ENCODE results near the gene ATP8A1.

DNA sequence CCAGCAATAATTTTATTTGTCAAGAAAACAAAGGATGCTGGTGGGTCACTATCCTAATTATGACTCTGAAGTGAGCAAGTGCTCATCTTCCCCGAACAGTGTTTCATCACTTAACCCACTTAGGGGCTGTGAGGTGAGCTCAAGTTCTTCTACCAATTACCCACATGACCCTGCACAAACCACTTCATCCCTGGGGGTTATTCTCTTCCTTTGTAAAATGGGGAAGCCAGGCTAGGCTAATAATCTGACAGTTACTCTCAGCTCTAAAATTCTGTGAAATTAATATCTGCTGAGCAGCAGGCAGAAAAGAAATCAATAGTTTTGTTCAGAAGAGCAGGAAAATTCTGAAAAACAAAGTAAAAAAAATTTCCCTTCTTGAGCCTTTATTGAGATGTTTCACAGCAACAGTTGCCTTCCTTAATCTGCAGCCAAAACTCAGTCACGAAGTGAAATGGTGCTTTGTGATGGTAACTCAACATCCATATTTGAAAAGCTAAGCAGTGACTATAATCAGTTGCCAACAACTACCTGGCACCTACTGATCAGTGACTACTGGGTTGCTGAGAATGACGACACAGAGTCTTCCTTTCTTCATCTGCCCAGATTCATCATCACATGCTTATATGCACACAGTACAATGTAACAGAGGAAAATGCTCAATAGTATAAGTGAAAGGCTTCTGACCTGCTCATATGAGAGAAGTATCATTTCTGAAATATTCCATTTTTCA is 24.1 kb downstream of the ATP8A1 start:
- TF ChIP-seq POLR2A (IDR thresholded peaks at IDR 0.05; ENCODE audit: low read depth, low read length) = no peak
- no peak for TF ChIP-seq POLR2AphosphoS5 (IDR thresholded peaks at IDR 0.05; ENCODE audit: low read depth, low read length)
- TF ChIP-seq TAF1 (IDR thresholded peaks at IDR 0.05; ENCODE audit: low read depth, low read length) = no peak
- no peak for TF ChIP-seq PAX5 (IDR thresholded peaks at IDR 0.05; ENCODE audit: insufficient read depth, low read length, severe bottlenecking)
- TF ChIP-seq SPI1 (IDR thresholded peaks at IDR 0.05; ENCODE audit: low read depth, low read length) = no peak
